Thyroid gland (tissue), 4 donors: ENCODE measurements around the gene ACY1.

Source experiments
- CTCF ChIP-seq, 6 experiments: fragments of 200-600 bp in 3 of 6; fragments of 450-650 bp in 3 of 6; sonication (generic) in 3 of 6; IDR thresholded peaks; one replicate each; pipeline ENCODE4 v1.5.1; 2016 to 2019; ENCODE audit warnings: antibody characterized with exemption in 6 of 6, mild to moderate bottlenecking in 2 of 6, inconsistent platforms in 1 of 6, moderate library complexity in 1 of 6
- POLR2A ChIP-seq, 2 donors: fragments of 450-650 bp; IDR thresholded peaks; one replicate each; pipeline ENCODE4 v1.6.1; 2017; ENCODE audit warnings: antibody characterized with exemption in 2 of 2, mild to moderate bottlenecking in 2 of 2, moderate library complexity in 1 of 2

- TF ChIP-seq CTCF (IDR thresholded peaks at IDR 0.05) (peak in 4 of 6 experiments; percentile 28 to 56 (median 34)), POLR2A (IDR thresholded peaks at IDR 0.05) (no peak)
These were observed 940 bp upstream of the ACY1 start for GRCh38 chr3:51982352-51982837.
